HFF-Myc (cell line): ENCODE measurements around the gene FOXE3.

Source experiments
- DNase-seq: peaks from one replicate; pipeline ENCODE4 v3.0.0-alpha.2; 2011; ENCODE audit warnings: low read depth; ENCODE audit errors: extremely low read depth
- H3K4me3 ChIP-seq: replicated peaks from 2 replicates; pipeline ENCODE4 v1.5.1; 2011; ENCODE audit warnings: low read depth, mild to moderate bottlenecking, control low read depth, low read length
- TF ChIP-seq, protein P1 (sequence below): IDR thresholded peaks from 2 replicates; pipeline ENCODE4 v1.5.1; 2012; ENCODE audit warnings: mild to moderate bottlenecking, low read depth, low read length, control low read depth; ENCODE audit errors: missing control alignments

The FOXE3 gene

DNA sequence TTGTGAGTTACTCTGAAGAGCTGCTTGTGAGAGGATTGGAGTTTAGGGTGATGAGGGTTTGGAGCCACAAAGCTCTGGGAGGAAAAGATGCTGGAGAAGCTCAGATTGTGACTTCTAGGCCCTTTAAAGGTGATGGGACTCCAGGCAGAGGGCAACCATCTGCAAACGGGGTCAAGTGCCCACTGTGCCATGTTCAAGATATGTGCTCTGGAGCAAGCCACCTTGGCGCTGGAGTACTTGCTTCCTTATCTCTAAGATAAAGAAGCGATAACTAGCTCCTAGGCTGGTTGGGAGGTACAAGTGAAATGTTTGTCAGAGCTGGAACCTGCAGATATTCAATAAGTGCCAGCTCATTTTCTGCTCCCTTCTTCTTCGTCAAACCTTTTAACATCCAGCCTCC is 14.3 kb upstream of the FOXE3 start:
- TF ChIP-seq, protein P1, sequence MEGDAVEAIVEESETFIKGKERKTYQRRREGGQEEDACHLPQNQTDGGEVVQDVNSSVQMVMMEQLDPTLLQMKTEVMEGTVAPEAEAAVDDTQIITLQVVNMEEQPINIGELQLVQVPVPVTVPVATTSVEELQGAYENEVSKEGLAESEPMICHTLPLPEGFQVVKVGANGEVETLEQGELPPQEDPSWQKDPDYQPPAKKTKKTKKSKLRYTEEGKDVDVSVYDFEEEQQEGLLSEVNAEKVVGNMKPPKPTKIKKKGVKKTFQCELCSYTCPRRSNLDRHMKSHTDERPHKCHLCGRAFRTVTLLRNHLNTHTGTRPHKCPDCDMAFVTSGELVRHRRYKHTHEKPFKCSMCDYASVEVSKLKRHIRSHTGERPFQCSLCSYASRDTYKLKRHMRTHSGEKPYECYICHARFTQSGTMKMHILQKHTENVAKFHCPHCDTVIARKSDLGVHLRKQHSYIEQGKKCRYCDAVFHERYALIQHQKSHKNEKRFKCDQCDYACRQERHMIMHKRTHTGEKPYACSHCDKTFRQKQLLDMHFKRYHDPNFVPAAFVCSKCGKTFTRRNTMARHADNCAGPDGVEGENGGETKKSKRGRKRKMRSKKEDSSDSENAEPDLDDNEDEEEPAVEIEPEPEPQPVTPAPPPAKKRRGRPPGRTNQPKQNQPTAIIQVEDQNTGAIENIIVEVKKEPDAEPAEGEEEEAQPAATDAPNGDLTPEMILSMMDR = no peak

DNA sequence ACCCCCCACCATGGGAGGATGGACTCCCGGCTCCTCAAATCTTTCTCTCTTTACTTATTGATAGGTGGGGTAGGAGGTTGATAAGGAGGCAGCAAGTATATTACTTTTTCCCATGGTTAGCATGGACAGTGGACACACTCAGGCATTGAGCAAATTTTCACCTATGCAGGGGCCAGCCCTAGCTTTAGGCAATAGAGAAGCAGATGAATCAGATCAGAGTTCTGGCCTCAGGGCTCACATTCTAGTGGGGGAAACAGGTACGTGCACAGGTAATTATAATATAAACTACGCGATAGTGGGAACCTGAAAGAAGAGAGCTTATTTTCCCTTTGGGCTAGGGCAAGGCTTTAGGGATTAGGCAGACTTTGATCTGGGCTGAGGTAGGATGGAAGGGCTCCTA is 13.5 kb upstream of the FOXE3 start:
- DNase-seq = no peak
- TF ChIP-seq, protein P1 = no peak
- no peak overlapping the region for H3K4me3 ChIP-seq

More for the DNA sequence above, 14.3 kb upstream of the FOXE3 start:
- DNase-seq = no peak
- H3K4me3 ChIP-seq = no peak overlapping the region

DNA sequence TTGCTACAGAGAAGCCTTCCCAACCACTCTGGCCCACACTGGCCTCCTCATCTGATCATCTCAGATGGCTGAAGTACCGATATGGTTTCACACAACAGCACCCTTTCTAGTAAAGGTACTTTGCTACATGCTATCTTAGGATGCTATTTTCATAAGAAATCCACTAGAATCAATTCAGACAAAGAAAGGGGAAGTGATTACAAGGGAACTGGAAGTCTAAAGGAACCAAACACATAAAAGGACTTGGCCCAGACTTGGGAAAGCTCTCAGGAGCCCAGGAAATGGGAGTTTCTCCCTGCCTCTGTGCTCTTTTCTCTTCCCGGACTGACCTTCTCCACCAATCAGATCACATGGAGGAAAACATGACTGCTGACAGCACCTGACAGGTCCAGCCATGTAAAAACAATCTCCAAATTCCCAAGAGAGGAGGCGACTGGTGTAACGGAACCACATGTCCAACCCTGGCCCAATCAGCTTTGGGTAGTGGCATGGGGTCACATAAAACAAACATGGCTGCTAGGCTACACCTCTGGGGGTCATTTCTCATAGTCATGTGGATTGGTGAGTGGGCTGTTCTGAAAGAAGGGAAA is 12.7 kb upstream of the FOXE3 start:
- H3K4me3 ChIP-seq = no peak overlapping the region
- TF ChIP-seq, protein P1 = no peak
- no peak for DNase-seq

DNA sequence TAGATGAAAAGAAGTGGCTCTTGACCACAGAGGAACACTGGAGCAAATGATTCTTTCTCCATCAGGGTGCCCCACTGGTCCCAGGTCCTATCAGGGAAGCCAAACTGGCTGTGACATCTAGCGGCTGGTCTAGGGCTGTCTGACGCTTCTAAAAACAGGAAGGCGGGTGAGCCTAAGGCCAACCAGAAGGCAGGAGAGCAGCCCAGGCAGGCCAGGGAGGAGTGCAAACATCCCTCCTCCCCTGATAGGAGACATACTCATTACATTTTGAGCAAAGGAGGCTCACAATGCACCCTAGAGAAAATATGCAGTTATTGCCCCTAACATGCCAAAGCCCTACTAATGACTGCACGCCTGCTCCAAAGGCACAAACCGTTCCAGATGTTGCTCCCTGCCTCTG is 10.4 kb upstream of the FOXE3 start:
- TF ChIP-seq, protein P1 = no peak
- DNase-seq = peak; percentile 5
- no peak overlapping the region for H3K4me3 ChIP-seq

DNA sequence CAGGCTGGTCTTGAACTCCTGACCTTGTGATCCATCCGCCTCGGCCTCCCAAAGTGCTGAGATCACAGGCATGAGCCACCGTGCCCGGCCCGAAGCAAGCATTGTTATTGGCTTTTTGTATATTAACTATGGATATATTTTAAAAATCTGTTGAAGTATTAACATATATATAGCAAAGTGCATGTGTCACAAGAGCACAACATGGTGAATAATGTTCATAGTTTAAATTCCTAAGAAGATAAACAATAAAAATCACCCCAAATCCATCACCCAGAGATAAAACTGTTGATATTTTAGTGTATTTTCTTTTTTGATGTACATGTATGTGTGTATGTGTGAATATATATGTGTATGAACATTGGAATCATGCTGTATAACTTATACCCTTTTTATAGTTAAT is 9.1 kb upstream of the FOXE3 start:
- no peak for DNase-seq
- H3K4me3 ChIP-seq = no peak overlapping the region
- TF ChIP-seq, protein P1 = no peak

DNA sequence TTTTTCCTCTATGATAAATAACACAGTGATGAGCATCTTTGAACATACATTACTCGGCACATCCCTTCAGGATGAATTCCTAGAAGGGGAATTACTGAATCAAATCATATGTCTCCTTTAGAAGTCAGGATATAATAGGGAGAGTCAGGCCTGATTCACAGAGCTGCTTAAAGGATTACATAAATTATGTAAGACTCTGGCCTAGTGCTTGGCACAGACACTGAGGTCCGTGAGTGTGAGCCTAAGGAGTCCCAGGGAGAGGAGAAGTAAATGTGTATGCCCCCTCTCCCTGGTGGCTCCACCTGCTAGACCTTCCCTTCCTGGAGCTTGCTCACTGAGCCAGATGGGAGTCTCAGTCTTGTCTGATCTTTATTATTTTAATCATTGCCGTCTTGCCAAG is 8.6 kb upstream of the FOXE3 start:
- no peak for DNase-seq
- no peak overlapping the region for H3K4me3 ChIP-seq
- TF ChIP-seq, protein P1 = no peak
